K562 (cell line): Measurements from ENCODE around the gene ARHGEF40.

Source experiments
- MYNN ChIP-seq, 2 experiments: sonication (generic); formaldehyde crosslinking in 1 of 2; IDR thresholded peaks; 2 replicates each; pipeline versions ENCODE4 v1.5.0 to v1.6.1; 2016 to 2020; ENCODE audit warnings: antibody characterized with exemption in 1 of 2, missing genetic modification reagents in 1 of 2
- RAD21 ChIP-seq, 2 experiments: fragments of 250-450 bp in 1 of 2; fragments of 450-650 bp in 1 of 2; sonication (Bioruptor Pico) in 1 of 2; formaldehyde crosslinking in 1 of 2; IDR thresholded peaks in 1 of 2; conservative IDR thresholded peaks in 1 of 2; 2 replicates each; pipeline versions ENCODE4 v1.4.0 to v1.8.0; 2020 to 2022; ENCODE audit warnings: mild to moderate bottlenecking in 2 of 2, moderate library complexity in 1 of 2

DNA sequence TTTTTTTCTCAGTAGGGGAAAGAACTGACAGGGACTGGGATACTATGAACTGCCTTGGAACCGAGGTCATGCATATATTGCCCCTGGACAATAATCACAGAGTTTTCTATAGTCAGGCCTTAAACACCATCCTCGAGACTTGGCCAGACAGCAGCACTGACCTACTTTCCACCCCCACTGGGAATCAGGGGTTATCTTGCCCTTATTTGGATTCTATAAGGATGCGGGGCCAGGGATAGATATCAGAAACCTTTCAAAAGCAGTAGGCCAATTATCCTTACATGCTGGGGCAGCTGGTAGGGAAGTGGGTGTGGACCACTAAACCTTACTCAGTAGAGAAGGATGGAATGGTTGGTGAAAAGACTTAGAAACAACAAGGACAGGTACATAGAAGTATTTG, 26.3 kb downstream of the ARHGEF40 start:
- no peak for TF ChIP-seq RAD21 (CRISPR knock-in tag; conservative IDR thresholded peaks at IDR 0.05 in 1 of 2, IDR thresholded peaks at IDR 0.05 in 1 of 2)
- no peak for TF ChIP-seq MYNN (IDR thresholded peaks at IDR 0.05)
- no peak for TF ChIP-seq MYNN (CRISPR knock-in tag; IDR thresholded peaks at IDR 0.05)
